Measurements from ENCODE around the gene RAB11FIP3. TPM values are rescaled to one million over a fixed set of nuclear protein-coding genes. Genes with fewer than 3 reads are reported as not detected.

RAB11FIP3 gene
- total RNA-seq, 1 donor from 2014 or later, result 25.4 TPM

DNA sequence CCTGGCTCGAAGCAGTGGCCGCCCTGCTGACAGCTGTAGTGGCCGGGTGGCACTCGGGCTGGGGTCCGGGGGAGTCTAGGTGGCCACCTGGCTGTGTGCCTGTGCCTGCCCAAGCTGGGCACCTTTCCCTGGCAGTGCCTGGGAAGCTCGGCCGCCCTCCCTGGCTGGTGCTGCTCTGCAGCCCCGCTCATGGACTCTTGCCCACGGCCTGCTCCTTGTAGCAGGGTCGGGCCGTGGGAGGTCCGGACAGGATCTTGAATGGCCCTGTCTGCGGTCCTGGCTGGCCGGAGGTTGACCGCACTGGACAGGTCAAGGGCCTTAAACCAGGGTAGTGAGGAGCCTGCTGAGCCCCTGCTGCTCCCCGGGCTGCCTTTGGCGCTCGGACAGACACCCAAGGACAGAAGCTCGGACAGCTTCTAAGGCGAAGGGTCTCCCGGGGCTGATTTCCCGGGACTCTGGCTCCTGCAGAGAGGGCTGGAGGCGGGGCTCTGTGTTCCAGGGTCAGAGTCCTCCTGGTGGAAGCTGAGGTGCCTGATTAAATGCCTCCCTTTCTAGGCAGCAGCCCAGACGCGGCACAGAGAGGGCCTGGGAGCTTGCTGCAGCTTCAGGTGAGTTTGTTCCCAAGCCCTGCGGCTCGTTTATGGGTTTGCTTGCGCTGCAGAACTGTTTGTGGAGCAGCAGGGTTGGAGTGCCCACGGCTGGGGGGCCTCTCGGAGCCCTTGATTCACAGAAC, 108.1 kb downstream of the RAB11FIP3 start:
- peak; percentile 19 for ATAC-seq (ENCODE audit: poor library complexity)
- DNase-seq, result no peak
- intact Hi-C loops (cut with DNase I), result no loop called here

DNA sequence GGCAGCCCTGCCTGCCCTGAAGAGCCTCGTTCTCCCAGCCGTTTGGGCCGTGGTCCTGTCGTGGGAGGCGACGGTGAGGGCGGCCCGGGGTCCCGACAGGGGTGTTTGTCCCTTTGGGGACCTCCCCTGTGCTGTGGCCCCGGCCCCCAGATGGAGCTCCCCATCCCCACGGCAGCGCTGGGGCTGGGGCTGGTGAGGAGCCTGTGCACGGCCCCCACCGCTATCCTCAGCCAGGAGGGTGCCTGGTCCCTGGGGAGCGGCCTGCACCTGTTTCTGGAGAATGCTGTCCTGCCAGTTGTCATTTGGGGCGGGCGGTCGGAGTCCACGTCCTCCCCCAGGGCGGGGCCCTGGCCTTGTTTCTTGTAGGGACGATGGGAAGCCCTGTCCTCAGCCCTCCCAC, 108.7 kb downstream of the RAB11FIP3 start:
- intact Hi-C loops (cut with DNase I), result no loop called here
- no peak for DNase-seq

DNA sequence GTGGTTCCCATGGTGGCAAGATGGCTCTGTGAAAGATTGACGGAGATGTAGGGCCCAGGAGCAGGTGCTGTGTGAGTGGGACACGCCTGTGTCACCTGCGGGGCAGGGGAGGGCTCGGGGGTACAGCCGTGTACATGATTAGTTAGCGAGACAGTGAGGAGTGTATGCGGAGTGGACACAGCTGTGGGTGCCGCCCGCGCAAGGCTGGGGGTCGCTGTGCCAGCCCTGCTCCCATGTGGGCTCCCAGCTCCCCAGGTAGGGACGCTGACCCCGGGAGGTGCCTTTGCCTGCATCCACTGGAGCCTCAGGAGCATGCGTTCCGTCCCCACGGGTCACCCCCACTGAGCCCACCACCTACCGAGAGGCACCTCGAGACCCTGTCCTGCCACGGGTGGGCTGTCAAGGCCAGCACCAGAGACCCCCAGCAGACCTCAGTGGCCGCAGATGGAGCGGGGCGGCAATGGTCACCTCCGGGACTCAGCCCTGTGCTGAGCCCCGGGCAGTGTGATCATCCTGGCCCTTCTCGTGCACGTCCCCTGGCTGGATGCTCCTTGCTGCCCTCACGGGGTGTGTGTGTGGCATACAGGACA, 109.5 kb downstream of the RAB11FIP3 start:
- ATAC-seq (ENCODE audit: poor library complexity) (peak; percentile 3), DNase-seq (no peak)
- intact Hi-C loops (cut with DNase I), result no loop called here

More for the DNA sequence above, 108.7 kb downstream of the RAB11FIP3 start:
- no peak for ATAC-seq (ENCODE audit: poor library complexity)

- ATAC-seq (ENCODE audit: poor library complexity), result peak; percentile 30
- intact Hi-C loops (cut with DNase I), result no loop called here
- peak; percentile 56 for DNase-seq
Observed at GRCh38 chr16:535446-536405, 110.3 kb downstream of the RAB11FIP3 start.

- intact Hi-C loops (cut with DNase I), result no loop called here
- no peak for DNase-seq
- no peak for ATAC-seq (ENCODE audit: poor library complexity)
Observed at GRCh38 chr16:536746-537145, 111.3 kb downstream of the RAB11FIP3 start.

GRCh38 chr16:537415-538335, 112.2 kb downstream of the RAB11FIP3 start:
- DNase-seq (no peak), ATAC-seq (ENCODE audit: poor library complexity) (no peak)

DNA sequence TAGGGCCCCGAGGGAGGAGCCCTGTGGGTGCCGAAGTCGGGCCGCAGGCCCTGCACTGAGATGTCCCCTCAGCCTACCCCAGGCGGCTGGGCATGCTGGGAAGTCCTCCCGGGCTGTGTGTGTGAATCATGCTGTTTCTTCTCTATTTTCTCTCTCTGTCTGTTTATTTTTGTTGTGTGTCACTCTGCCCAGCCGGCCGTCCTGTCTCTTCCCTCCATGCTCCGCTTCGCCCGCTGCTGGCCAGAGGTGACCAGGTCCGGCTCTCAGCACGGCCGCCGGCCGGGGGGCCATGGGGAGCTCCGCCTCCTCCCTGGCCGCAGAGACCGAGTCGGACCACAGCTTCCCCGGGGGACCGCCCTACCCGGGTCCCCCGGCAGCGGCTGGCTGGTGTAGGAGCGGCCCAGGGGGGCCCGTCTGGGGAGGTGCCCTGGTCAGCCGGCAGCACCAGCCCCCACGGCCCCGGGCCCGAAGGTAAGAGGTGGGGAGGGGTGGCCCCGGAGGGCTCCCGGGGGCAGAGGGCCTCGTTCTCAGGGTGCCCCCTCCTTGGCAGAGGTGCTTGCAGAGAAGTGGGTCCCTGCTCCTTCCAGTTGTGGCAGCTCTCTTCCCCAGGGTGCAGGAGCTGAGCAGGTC, 114.6 kb downstream of the RAB11FIP3 start:
- no peak for DNase-seq
- no peak for ATAC-seq (ENCODE audit: poor library complexity)
- intact Hi-C loops (cut with DNase I), result no loop called here

More at GRCh38 chr16:537415-538335, 112.2 kb downstream of the RAB11FIP3 start:
- intact Hi-C loops (cut with DNase I), result no loop called here

DNA sequence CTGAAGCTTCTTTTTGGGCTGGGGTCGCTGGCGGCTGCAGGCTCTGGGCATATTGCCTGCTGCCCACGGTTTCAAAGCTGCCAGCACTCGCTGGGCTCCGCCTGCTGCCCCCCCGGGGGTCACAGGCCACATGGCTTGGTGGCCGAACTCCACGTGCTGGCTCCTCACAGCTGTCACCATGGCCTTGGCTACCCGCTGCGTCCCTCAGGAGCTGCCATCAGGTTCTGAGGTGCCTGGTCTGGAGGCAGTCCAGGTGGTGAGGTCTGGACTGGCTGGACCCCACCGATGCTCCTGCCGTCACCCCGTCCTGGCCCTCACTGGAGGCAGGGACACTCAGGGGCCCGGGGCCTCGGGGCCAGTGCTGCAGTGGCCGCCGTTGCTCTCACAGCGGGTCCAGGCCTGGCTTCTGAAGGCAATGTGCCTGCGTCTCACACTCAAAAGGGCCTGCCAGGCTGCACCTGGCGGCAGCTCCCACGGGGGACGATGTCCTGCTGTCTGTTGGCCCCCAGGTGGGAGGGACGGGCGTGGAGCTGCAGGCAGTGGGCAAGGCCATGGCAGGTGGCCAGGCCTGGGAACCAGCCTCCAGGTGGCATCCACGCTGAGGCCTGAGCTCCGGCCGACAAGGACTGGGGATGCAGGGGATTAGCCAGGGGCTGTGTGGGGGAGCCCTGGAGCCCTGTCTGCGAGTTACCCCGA, 115.3 kb downstream of the RAB11FIP3 start:
- ATAC-seq (ENCODE audit: poor library complexity) (no peak), DNase-seq (no peak)
- intact Hi-C loops (cut with DNase I), result no loop called here

DNA sequence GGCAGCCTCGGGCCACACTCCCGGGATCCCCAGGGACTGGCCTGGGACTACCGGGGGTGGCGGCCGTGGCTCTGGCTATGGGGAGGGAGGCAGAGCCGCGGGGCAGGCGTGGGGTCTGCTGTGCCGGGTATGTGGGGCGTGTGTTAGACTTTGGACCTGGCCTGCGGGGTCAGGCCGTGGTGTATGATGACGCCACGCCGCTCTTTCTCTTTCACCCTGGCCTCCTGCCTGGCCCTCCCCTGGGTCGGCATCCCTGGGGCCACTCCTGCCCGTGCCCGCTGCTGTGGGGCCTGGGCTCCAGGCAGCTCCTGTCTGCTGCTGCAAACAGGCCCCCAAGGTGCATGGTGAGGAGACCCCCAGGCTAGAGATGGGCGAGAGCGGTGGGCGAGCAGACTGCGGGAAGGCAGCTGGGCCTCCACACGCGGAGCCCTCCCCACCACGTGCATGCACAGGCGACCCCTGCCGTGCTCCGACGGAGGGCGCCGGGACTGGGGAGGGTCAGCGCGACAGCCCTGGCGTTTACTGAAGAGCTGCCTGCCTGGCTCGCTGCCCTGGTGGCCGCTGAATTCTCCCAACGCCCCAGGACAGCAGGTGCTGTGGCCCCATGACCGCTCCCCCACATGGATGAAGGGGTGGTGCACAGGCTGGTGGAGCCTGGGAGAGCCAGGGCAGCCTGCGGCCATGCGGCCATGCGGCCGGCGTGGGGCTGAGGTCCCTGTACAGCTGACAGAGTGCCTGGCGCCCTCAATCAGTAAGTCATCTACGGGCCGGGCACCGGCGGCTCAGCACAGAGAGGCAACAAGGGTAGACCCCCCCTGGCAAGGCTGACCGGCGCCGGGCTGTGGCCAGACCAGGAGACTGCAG, 118.1 kb downstream of the RAB11FIP3 start:
- intact Hi-C loops (cut with DNase I), result no loop called here
- ATAC-seq (ENCODE audit: poor library complexity), result no peak
- no peak for DNase-seq

- intact Hi-C loops (cut with DNase I), result no loop called here
- no peak for DNase-seq
- no peak for ATAC-seq (ENCODE audit: poor library complexity)
Observed at GRCh38 chr16:544517-544916, 119.1 kb downstream of the RAB11FIP3 start.

DNA sequence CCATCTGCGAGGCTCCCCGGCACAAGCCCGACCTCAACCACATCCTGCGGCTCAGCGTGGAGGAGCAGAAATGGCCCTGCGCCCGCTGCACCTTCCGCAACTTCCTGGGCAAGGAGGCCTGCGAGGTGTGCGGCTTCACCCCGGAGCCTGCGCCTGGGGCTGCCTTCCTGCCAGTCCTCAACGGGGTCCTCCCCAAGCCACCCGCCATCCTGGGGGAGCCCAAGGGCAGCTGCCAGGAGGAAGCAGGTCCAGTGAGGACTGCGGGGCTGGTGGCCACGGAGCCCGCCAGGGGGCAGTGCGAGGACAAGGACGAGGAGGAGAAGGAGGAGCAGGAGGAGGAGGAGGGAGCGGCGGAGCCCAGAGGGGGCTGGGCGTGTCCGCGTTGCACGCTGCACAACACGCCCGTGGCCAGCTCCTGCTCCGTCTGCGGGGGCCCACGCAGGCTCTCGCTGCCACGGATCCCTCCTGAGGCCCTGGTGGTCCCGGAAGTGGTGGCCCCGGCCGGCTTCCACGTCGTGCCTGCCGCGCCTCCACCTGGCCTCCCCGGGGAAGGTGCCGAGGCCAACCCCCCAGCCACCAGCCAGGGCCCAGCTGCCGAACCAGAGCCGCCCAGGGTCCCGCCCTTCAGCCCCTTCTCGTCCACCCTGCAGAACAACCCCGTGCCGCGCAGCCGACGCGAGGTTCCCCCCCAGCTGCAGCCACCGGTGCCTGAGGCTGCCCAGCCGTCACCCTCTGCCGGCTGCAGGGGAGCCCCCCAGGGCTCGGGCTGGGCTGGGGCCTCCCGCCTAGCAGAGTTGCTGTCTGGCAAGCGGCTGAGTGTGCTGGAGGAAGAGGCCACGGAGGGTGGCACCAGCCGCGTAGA, 121.7 kb downstream of the RAB11FIP3 start:
- DNase-seq (peak; percentile 81), ATAC-seq (ENCODE audit: poor library complexity) (peak; percentile 72)
- intact Hi-C loops (cut with DNase I), result no loop called here

GRCh38 chr16:548586-548985, 123.1 kb downstream of the RAB11FIP3 start:
- ATAC-seq (ENCODE audit: poor library complexity), result no peak
- intact Hi-C loops (cut with DNase I), result no loop called here
- no peak for DNase-seq

- intact Hi-C loops (cut with DNase I), result no loop called here
- DNase-seq (no peak), ATAC-seq (ENCODE audit: poor library complexity) (no peak)
Observed at GRCh38 chr16:549544-550263, 124.3 kb downstream of the RAB11FIP3 start.

- no peak for DNase-seq
Observed at GRCh38 chr16:551210-551609, 125.8 kb downstream of the RAB11FIP3 start.

GRCh38 chr16:552171-552570, 126.7 kb downstream of the RAB11FIP3 start:
- DNase-seq, result no peak
- no peak for ATAC-seq (ENCODE audit: poor library complexity)
- intact Hi-C loops (cut with DNase I), result no loop called here

More at GRCh38 chr16:551210-551609, 125.8 kb downstream of the RAB11FIP3 start:
- ATAC-seq (ENCODE audit: poor library complexity), result no peak
- intact Hi-C loops (cut with DNase I), result no loop called here

Data from Right ventricle myocardium superior (tissue), 1 donor.